ENCODE measurements around the gene ST6GALNAC3.
"Not testable (repeated sequence)": the region's sequence is repeated elsewhere in the genome, so short reads cannot be mapped to it uniquely, and the experiment has no call there.

Gene ST6GALNAC3

GRCh38 chr1:76075188-76075489, 593 bp downstream of the ST6GALNAC3 start:
- DNase-seq = no peak

GRCh38 chr1:76075877-76076276, 1.3 kb downstream of the ST6GALNAC3 start:
- DNase-seq = no peak

GRCh38 chr1:76079475-76080227, 5.1 kb downstream of the ST6GALNAC3 start:
- DNase-seq = no peak

DNA sequence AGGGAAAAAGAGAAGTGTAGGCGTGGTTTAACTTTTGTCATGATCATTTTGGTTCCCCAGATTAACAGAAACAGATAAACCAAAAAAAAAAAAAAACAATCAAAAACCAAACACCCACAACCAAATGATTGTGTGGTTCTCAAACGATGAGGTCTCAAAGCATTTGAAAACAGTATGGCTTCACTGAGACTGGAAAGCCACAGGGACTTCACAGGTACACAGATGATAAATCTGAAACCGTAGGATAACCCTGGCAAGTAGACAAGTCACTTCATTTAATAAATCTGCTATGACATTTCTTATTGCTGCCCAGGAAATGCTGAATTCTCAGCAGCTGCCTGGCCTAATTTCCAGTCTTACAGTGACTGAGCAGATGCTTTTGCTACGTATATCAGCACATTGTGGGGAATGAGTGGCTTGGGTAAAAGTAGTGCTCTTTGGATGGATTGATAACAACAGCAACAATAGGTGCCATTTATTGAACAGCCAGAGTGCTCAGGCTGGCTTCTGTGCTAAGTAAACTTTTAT, 6.1 kb downstream of the ST6GALNAC3 start:
- DNase-seq = no peak

DNA sequence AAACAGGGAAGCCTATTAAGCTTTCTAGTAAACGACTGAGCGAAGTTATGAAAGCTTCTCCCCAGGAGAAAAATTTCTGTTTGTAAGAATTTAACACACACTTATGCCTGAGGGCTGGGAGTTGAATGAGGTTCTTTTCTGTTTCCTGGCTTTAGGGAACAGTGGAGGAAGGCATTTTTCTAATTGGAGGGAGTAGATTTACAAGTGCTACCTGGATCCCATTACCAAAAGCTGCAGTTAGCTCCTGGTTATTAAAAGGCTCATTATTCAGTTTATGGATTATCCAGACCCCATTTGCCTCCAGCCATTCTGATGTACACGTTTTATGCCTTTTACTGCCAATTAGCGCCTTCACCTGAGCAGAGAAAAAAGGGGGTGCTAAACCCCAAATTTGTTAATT, 7.5 kb downstream of the ST6GALNAC3 start:
- DNase-seq = no peak

- DNase-seq = no peak
Measured at GRCh38 chr1:76083189-76083588, 8.6 kb downstream of the ST6GALNAC3 start.

DNA sequence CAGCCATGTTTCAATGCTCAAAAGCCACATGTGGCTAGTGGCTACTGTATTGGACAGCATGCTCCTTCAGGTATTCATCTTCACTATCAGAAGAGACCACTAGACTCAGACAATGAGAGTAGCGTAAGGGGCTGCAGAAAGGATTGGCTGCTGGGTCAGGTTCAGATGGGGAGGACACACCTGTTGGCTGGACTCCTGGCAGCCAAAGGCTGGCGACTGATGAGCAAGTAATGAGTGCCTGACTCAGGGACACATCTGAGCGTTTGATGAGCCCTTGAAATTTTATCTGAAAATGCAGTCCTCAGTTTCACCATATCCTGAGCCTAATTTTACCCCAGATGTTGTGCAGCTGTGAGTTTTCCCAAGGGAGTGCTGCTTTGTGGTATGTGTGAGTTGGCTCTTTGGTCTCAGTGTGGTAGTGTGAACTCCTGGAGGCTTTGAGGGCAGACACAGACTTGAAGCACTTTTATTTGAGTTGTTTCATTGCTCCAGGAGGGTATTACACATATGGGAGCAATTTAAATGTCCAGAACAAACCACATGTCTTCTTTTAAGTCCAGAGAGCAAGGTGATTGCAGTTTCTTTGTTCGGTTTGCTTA, 9.6 kb downstream of the ST6GALNAC3 start:
- no peak for DNase-seq

GRCh38 chr1:76084685-76085084, 10.1 kb downstream of the ST6GALNAC3 start:
- DNase-seq = no peak

DNA sequence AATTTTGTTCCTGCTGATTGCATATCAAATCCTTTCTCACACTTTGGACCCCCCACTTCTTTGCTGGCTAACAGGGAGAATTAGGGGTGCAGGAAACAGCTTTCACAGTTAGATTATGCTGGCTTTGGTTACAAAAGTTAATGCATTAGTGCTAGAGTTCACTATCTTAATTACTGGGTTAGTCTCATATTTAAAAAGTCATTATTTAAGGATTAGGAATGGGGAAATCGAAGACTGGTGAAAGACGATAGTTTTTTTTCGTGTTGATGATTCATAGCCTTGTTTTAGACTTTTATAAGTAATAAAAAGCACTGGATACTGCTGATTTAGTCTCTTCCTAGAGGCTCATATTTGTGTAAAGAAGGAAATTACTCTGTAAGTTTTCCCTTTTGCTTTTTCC, 11.6 kb downstream of the ST6GALNAC3 start:
- no peak for DNase-seq

GRCh38 chr1:76086597-76086996, 12.1 kb downstream of the ST6GALNAC3 start:
- DNase-seq = no peak

- no peak for DNase-seq
Measured at GRCh38 chr1:76090283-76091203, 16.0 kb downstream of the ST6GALNAC3 start.

GRCh38 chr1:76092812-76093211, 18.3 kb downstream of the ST6GALNAC3 start:
- DNase-seq = no peak

- no peak for DNase-seq
Measured at GRCh38 chr1:76093522-76094312, 19.2 kb downstream of the ST6GALNAC3 start.

DNA sequence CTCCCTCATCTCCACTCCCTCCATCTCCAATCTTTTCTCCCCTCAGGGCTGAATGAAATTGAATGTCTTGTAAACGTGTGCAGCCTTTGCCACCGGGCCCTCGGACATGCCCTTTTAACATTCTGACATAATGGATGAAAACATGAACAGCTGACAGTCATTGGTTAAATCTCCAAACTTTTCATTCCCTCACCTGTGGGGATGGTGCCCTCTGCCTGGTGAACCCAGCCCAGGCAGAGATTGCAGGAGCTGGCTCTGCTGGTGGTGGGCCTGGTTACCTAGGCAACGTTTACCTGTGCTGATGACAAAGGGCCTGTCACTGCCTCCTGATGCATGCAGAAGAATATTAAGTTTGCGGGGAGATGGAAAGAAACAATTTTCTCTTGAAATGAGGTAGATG, 21.3 kb downstream of the ST6GALNAC3 start:
- DNase-seq = no peak

- DNase-seq = not testable (repeated sequence)
Measured at GRCh38 chr1:76097064-76097463, 22.5 kb downstream of the ST6GALNAC3 start.

- no peak for DNase-seq
Measured at GRCh38 chr1:76098845-76099244, 24.3 kb downstream of the ST6GALNAC3 start.

GRCh38 chr1:76101548-76101947, 27.0 kb downstream of the ST6GALNAC3 start:
- DNase-seq = no peak

DNA sequence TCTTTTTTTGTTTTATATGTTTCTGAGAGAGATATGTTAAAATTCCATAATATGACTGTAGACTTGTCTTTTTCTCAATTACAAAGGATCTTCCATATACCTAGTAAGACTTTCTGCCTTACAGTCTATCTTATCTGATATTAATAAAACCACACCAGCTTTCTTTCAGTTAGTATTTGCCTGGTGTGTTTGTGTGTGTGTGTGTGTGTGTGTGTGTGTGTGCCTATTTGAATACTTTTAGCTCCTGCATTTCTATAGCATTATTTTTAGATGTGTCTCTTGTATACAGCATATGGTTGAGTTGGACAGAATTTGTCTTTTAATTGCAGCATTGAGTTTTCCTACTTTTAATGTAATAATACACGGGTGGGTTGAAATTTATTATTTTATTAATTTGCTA, 27.5 kb downstream of the ST6GALNAC3 start:
- DNase-seq = no peak

- DNase-seq = no peak
Measured at GRCh38 chr1:76103034-76103433, 28.5 kb downstream of the ST6GALNAC3 start.

DNA sequence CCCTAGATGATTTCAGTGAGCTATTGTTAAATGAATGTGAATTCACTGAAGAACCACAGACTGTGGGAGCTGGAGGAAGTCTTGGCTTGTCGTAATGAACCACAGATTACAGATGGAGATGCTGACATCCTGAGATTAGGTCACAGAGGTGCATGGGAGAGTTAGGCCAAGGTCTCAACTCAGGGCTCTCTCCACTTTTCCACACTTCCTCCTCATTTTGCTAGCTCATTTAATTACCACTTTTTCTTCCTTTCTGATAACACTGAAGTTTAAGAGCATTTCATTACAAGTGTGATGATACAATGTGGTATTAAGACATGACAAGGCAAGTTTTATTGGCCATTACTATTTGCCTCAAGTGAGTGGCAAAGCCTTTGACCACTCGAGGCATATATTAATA, 30.8 kb downstream of the ST6GALNAC3 start:
- no peak for DNase-seq

DNA sequence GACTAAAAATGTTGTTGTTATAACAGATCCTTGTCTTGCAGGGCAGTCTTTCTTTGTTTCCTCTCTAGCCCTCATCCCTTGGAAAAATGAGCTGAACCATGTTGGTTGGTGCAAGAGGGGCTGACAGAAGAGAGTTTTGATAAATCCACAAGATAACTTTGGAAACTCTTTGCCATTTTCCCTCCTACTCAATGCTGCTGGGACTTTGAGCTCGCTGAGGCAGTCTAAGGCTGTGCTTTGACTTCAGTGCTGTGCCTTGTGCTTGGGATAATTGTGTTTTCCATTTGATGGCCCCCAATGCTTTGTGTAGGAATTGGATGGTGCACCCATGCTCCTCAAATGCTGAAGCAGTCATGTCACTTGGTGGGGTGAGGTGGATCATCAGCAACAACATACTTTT, 31.7 kb downstream of the ST6GALNAC3 start:
- DNase-seq = no peak

DNA sequence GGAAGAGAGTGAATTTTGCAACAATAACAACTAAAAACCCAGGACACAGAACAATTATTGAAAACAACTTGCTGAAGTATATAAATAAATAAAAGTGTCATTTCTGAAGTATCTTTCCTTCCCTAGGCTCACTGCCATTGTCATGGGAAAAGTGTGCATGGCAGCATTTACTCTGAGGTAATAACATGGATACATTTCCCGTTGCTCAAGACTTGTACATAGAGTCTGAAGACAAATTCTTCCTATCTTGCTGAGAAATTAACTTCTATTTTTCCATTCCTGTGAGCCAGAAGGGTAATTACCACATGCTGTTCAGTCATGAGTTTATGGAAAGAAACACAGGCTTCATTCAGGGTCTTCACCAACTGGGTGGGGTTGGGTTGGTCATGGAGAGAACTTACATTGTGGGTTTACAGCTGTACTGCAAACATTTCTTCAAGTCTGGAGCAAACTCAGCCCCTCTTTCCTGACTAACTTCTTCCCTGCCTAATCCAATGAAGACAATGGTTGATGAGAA, 32.2 kb downstream of the ST6GALNAC3 start:
- no peak for DNase-seq

DNA sequence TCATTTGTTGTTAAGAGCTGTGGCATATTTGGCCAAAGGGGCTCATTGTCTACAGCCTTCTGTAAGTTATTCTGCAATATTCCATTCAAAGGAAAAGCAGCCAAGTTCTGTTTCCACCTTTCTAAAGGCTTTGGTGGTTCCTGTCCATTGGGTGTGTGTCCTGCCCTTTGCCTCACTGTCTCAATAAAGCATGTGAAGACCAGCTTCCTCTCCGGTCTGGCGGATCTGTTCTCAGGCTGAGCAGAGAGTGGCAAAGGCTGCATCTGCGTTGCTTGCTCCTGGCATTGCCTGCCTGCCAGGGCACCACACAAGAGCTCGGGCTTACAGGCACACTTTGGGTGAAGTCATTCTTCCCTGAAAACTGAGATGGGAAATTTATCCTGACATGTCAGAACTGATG, 34.9 kb downstream of the ST6GALNAC3 start:
- no peak for DNase-seq

All from NCI-H774 (cell line).